ENCODE measurements around the gene OSBP2.

OSBP2 gene

DNA sequence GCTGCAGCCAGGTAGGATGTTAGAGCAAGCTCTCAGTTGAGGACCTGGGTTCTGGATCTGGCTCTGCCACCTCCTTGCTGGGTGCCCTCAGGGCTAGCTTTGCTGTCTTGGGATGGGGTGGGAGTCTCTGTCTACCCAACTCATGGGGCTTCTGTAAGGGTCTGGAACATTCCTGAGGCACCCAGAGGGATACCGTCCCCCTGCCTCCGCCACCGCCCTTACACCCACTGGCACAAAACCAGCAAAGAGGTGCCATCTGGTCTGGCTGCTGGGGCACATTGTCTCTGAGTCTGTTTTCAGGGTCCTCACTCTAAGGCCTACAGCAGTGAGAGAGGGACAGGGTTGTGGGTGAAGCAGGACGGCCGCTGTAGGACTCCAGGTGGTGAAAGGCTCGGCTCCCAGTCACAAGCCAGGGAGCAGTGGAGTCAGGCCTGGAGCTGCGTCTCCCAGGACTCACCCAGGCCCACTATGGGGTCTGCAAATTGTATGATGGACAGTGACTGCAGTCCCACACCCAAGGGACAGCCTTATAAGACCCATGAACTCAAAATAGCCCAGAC, 189.0 kb downstream of the OSBP2 start:
- DNase-seq = no peak

DNA sequence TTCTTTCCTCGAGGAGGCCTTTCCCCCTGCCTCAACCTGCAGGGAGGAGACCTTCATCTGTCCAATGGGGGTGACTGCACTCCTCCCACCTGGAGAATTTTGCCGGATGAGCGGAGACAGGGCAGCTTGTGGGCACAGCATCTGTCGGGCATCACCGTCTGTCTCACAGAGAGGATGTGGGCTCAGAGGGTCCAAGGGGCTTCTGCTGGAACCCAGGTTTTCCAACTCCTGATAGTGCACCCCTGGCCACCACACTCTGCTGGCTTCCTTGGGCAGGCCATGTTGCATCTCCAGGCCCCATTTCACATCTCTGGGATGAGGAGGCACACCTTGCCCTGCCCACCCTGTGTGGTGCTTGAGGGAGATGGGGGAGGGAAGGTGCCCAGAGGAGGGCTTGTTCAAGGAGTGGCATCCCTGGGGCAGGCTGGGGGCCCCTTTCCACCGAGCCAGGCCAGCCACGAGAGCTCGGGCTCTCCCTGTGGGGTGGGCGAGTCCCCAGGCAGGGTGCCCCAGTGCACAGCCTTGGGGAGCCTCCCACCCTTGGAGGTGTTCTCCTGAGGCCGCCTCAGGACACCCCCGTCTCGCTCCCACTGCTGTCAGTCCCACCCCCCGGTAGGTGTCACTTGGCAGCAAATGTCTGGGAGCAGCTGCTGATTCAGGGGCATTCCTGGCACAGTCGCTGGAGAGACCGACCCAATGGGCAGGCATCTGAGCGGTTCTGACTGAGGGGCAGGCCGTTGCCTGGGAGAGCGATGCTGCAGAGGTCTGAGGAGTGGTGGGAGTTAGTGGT, 189.7 kb downstream of the OSBP2 start:
- DNase-seq = no peak

DNA sequence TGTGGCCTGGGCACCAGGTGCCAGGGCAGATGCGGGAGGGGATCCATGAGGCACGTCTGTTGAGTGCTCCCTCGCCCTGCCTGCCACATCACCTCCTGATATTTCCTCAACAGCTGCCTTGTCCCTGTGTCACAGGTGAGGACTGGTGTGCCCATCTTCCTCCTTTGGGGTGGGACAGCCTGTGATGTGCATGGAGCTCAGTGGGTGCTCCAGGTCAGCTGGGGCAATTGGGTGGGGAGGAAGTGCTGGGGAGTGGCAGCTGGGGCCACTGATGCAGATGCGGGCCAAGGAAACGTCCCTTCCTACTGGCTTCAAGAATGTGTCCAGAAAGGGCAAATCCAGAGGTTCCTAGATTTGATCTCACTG, 190.3 kb downstream of the OSBP2 start:
- no peak for DNase-seq

DNA sequence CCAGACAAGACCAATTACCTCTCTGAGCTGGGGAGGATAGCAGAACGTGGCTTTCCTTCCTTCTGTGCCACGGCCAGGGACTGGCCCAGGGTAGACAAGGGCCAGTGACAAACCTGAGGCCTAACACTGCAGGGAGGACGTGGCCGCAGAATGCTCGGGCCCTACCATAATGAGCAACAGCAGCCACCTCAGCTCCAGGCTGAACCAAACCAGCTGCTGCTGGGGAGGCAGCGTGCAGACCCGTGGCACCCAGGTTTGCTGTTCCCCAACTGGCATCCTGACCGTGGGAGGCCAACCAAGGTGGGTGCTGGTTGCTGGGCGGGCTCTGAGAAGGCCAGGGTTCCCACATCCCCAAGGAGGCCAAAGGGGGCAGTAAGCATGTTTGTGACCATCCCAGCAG, 190.9 kb downstream of the OSBP2 start:
- DNase-seq = no peak

DNA sequence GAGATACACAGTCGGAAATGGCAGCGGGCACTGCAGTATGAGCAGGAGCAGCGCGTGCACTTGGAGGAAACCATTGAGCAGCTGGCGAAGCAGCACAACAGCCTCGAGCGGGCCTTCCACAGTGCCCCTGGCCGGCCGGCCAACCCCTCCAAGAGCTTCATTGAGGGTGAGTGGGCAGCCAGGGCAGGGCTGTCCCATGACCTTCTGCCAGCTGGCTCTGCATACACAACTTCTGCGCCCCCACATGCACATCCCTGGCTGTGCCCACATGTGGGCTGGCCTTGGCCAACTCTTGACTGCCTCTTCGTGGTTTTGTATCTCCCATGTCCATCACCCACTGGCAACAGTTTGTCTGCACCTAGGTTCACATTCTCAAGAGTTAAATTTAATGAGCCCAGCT, 192.8 kb downstream of the OSBP2 start:
- no peak for DNase-seq

DNA sequence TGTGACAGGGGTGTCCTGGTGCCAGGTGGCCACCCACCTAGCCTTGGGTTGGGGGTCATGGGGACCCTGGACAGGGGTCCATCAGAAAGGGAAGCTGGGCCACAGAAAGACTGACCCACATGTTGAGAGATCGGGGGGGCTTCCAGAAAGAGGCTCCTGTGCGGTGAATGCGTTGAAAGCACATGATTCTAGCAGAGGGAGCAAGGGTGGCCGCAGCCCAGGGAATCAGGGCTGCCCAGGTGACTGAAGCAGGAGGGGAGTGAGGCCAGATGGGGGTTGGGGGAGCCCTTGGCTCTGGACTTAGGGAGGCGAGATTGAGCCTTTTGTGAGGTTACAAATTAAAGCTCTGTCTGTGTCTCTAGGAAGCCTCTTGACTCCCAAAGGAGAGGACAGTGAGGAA, 193.2 kb downstream of the OSBP2 start:
- no peak for DNase-seq

DNA sequence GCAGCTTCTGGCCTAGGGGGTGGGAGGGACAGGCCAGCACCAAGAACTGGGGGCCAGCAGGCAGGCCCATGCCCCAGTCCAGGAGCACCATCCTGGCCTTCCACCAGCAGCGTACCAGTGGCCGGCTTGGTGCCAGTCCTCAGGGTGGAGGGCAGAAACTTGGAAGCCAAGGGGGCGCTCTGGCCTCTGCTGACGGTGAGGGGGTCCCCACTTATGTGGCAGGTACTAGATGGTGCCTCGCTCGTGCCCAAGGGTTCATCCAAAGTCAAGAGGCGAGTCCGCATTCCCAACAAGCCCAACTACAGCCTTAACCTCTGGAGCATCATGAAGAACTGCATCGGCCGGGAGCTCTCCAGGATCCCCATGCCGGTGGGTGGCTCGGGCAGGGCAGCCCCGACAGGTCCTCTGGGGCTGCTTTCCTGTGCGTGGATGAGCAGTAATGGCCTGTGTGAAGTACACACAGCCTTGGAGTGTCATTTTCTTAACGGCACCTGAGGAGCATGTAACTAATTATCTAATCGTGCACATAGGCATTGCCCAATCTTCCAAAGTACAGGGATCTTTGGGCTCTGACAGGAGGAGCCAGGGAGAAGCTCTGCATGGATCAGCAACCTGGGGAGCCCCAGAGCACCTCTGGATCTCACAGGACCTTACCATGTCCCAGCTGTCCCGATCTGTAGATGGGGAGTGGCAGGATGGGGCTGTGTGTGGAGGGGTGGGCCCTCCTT, 194.8 kb downstream of the OSBP2 start:
- no peak for DNase-seq

DNA sequence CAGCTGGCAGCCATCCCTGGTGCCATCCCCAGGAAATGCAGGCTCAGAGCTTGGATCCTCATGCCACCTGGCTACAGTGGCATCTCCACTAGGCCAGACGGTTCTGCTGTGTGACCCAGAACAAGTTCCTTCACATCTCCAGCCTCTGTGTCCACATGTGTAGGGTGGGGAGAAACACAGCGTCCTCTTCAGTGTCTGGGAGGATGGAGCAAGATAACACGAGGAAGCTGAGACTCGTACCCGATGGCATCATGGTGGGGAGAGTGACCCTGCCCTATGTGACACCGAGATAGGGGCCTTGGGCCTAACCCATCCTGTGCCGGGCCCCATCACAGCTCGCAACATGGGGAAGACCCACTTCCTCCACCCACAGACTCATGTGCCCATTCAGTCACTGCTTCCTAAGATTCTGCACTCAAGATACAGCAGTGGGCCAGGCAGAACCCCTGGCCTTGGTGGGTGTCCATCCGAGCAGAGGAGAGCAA, 195.4 kb downstream of the OSBP2 start:
- DNase-seq = no peak

DNA sequence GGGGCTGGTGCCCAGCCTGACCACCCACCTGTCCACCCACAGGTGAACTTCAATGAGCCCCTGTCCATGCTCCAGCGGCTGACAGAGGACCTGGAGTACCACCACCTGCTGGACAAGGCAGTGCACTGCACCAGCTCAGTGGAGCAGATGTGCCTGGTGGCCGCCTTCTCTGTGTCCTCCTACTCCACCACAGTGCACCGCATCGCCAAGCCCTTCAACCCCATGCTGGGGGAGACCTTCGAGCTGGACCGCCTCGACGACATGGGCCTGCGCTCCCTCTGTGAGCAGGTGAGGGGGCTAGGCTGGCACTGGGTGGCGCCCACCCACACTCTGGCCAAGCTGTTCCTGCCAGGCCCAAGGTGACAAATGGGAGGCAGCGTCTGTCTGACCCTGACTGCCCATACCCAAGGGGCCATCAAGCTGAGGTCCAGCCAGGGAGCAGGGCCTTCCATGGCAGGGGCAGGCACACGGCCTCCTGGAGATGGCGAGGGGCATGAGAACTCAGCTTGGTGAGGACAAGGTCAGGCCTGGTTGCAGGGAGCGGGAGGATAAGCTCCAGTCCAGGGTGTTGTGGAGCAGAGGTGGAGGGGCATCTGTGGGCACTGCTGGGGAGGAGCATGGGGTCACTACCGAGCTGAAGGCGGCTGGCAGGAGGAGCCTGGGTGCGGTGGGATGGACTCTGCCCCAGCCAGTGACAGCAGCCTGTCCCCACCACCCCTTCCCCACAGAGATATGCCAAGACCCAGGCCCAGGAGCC, 196.2 kb downstream of the OSBP2 start:
- peak; percentile 5 for DNase-seq

DNA sequence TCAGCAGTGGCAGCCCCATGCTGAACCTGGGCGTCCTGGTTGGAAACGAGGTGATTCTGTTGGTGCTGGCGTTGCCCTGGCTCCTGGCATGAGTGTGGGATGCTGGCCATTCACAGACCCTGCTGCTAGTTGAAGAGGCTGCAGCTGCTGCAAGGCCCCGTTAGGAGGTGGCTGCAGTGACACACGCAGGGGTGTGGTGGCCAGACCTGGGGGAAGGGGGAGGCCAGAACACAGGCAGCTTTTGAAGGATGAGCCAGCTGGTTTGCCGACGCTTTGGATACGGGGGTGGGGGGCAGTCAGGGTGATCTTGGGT, 196.7 kb downstream of the OSBP2 start:
- no peak for DNase-seq

DNA sequence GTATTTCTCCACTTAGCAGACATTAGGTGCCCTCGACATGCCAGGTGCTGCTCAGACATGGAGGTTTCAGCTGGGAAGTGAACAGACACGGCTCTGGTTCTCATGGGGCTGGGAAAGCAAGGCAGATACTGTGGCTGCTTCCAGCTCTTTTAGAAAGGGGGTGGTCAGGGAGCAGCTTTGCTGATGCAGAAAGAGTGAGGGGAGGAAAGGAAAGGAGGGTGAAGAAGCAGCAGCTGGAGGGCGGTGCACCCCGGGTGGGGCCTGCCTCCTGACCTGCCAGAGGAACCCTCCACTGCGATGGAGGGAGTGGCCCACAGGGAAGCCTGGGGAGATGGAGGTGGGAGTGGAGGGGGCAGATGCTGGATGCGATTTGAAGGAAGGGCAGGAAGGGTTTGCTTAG, 197.1 kb downstream of the OSBP2 start:
- DNase-seq = no peak

DNA sequence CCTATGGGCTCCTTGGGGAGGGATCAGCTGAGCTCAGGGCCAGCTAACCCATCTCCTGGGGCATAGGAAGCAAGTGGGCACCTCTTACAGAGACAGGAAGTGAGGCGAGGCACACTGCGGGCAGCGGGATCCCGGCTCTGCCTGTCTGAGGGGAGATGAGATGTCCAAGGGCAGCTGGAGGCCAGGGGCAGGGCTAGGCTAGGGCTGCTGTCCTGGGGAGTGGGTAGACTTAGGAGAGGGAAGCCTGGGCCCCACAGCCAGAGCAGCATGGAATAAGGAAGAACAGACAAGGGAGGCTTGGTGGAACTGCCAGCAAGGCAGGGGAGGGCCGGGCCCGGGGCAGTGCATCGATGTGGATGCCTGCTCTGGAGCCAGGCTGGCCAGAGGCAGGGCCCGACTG, 197.6 kb downstream of the OSBP2 start:
- DNase-seq = no peak

DNA sequence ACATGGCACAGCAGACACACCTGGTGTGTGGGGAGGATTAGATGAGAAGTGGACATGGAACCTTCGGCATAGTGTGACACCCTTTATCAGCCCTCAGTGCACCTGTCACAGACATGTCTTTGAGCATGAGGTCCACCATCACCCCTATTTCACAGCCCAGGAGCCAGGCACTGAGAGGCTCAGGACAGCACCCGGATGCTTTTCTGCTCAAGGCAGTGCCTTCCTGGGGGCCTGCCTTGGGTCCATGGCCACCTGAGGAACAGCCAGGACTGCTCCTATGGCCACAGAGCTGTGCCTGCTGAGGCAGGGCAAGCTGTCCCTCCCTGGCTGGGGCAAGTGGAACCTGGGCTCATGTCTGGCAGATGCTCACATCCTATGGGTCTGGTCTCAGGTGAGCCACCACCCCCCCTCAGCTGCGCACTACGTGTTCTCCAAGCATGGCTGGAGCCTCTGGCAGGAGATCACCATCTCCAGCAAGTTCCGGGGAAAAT, 198.1 kb downstream of the OSBP2 start:
- no peak for DNase-seq

DNA sequence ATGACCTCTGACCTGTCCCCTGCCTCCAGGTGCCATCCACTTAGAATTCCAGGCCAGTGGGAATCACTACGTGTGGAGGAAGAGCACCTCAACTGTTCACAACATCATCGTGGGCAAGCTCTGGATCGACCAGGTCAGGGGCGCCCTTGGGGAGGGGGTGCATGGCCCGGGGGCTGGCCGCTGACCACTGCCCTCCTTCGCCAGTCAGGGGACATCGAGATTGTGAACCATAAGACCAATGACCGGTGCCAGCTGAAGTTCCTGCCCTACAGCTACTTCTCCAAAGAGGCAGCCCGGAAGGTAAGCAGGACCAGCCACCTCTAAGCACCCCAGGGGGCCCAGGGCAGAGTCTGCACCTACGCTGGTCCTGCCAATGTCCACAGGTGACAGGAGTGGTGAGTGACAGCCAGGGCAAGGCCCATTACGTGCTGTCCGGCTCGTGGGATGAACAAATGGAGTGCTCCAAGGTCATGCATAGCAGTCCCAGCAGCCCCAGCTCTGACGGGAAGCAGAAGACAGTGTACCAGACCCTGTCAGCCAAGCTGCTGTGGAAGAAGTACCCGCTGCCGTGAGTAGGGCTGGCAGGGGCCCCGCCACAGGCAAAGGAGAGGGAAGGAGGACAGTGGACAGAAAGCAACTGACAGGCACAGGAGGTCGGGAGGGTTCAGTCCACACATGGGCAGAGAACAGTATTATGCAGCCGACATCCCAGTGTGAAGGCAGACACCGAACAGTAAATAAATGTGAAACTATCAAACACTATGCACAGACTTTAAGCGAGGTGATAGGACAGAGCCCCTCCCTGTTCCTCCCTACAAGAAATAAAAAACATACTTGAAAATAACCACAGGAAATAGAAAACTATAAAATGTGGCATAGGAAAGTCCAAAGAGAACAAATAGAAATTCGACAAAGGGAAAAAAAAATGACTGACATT, 199.0 kb downstream of the OSBP2 start:
- no peak for DNase-seq

DNA sequence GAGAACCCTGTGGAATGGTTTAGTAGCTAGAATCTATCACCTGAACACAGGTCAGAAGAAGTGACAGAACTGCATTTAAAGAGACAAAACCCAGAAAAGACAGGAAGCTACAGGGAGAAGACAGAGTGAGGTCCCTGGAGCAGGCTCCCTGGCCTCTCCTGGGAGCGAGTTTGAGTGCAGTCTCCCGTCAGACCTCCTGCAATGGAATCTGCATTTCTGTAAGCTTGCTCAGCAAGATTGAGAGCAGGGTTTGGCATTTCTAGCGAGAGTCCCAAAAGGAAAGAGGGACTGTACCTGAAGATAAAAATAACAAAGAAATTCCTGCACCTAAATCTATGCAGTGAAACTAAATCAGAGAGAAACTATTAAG, 199.7 kb downstream of the OSBP2 start:
- DNase-seq = no peak

DNA sequence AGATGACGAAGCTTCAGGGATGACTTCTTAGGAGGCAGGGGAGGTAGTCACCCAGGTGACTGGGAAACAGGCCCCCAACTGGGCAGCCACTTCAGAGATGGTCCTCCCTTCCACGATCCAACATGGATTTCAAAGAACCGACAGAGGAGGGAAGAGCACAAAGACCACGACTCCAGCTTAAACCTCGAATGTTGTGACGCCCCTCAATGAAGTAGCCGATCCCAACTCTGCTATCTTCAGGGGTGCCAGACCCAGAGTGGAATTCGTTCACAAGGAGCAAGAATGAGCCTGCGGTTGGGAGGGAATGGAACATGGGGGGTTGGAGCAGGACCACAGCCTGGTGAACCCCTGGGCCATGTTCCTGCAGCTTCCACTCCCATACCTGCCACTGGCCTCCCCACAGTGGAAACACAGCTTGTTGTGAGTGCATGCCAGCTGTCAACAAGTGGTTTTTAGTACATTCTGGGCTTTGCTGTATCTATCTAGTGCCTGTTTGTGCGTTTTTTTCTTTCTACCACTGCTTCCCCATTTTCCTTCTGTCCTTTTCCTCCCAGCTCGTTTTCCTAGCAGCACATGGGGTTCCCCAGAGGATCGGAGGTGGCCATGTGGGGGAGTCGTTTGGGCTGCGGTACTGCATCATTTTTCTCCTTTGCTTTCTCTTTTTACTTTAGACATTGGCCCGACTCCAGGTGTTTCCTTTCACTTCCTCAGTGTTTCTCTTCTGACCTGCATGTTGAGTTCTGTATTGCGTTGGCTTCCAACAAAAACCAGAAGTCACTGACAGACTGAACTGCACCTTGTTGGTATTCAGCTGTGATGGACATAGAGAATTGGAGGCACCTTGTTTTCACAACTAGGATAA, 208.1 kb downstream of the OSBP2 start:
- no peak for DNase-seq

DNA sequence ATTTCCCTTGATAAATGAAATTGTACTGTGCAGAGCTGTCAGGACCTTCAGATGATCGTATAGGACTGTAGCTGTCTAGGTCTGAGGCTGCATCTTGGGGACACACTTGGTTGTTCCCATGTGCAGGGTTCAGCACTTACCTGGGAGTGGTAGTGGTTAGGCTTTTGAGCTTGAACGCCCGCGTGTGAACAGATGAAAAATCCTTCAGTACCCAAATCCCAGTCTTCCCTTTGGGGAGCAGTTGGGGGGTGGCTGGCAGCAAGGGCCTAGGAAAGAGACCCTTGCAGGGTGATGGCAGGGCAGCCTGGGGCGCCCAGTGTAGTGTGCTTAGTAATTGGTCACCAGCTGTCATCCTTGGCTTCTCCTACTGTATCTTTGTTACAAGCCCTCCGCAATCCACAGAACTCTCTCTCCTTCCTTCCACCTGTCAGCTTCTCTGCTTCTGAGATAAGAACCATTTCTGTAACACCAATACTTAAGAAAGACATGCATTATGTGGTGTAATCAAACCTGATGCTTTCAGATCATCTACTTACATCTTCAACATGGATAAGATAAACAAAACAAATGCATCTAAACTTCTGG, 209.3 kb downstream of the OSBP2 start:
- no peak for DNase-seq

DNA sequence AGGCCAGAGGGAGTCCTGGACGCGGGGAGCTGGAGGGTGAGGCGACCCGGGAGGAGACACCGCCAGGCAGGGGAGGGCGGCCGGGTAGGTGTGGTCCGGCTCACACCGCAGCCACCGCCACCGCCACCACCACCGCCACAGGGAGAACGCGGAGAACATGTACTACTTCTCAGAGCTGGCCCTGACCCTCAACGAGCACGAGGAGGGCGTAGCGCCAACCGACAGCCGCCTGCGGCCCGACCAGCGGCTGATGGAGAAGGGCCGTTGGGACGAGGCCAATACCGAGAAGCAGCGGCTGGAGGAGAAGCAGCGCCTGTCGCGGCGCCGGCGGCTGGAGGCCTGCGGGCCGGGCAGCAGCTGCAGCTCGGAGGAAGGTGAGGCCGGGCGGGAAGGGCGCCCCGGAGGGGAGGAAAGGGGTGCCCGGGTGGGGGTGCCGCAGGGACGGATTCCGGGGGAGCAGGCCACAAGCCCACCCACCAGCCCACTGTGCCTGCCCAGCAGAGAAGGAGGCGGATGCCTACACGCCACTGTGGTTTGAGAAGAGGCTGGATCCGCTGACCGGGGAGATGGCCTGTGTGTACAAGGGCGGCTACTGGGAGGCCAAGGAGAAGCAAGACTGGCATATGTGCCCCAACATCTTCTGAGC, 211.1 kb downstream of the OSBP2 start:
- DNase-seq = no peak

DNA sequence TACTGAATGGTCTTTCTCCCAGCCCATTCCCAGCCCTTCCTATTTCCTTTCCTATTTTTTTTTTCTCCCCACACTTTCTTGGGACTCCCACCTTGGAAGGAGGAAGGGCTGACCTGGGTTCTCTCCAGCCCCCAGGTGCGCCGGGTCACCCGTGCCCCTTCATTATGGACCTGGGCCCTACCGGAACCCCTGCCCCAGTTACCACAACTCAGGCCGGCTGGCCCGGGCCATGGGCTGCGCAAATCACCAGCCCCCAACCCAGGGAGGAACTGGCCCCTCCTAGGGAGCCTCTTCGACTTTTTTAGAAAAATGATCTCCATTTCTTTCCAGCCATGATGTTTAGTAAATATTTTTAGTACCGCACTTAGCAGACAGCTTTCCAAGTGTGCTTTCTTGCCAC, 211.7 kb downstream of the OSBP2 start:
- DNase-seq = no peak

DNA sequence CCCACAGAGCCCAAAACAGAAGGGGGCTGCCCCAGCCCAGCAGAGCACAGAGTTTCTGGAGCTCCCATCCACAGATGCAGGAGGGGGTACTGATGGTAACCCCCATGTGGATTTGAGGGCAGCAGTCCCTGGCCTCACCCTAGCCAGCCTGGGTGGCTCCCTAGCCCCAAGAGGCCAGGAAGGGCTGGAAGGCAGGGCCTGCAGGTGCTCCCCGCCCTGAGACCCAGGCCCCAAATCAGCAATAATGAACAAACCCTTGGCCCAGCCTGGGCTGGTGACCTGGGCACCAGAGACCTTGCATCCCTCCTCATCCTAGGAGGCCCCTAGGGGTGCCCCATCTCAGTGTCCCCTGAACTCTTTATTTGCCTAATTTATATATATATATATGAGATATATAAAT, 212.3 kb downstream of the OSBP2 start:
- no peak for DNase-seq

Measured in activated T-cell treated with anti-CD3 and anti-CD28 coated beads for 4 hours (primary cell).